ENCODE results near the gene KLF13.

Gene KLF13

GRCh38 chr15:31296646-31297574 is 29.7 kb upstream of the KLF13 start:
- ChIA-PET CTCF (no interaction called here), POLR2A (no interaction called here)
- DNase-seq (ENCODE audit: extremely low spot score), result no peak
- no peak for TF ChIP-seq FOXK2 (IDR thresholded peaks at IDR 0.05)
- TF ChIP-seq HDGF (IDR thresholded peaks at IDR 0.05; ENCODE audit: borderline replicate concordance), result no peak
- no peak for TF ChIP-seq CTBP1 (IDR thresholded peaks at IDR 0.05; ENCODE audit: borderline replicate concordance)
- no peak for TF ChIP-seq ARNT (IDR thresholded peaks at IDR 0.05)
- TF ChIP-seq FOXA1 (IDR thresholded peaks at IDR 0.05), result no peak
- no peak for TF ChIP-seq ZNF384 (IDR thresholded peaks at IDR 0.05)
- no peak for TF ChIP-seq ELF4 (IDR thresholded peaks at IDR 0.05)
- no peak for TF ChIP-seq L3MBTL2 (conservative IDR thresholded peaks at IDR 0.05)
- TF ChIP-seq, protein P1, sequence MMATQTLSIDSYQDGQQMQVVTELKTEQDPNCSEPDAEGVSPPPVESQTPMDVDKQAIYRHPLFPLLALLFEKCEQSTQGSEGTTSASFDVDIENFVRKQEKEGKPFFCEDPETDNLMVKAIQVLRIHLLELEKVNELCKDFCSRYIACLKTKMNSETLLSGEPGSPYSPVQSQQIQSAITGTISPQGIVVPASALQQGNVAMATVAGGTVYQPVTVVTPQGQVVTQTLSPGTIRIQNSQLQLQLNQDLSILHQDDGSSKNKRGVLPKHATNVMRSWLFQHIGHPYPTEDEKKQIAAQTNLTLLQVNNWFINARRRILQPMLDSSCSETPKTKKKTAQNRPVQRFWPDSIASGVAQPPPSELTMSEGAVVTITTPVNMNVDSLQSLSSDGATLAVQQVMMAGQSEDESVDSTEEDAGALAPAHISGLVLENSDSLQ (IDR thresholded peaks at IDR 0.05), result no peak
- TF ChIP-seq NFRKB (IDR thresholded peaks at IDR 0.05), result no peak
- no peak for TF ChIP-seq BHLHE40 (IDR thresholded peaks at IDR 0.05; ENCODE audit: borderline replicate concordance)
- TF ChIP-seq SP1 (IDR thresholded peaks at IDR 0.05), result no peak
- no peak for TF ChIP-seq FOXM1 (IDR thresholded peaks at IDR 0.05; ENCODE audit: borderline replicate concordance)

GRCh38 chr15:31297575-31298456 is 28.8 kb upstream of the KLF13 start:
- TF ChIP-seq FOXM1 (IDR thresholded peaks at IDR 0.05; ENCODE audit: borderline replicate concordance) (no peak), NFRKB (IDR thresholded peaks at IDR 0.05) (no peak), SUZ12 (IDR thresholded peaks at IDR 0.05) (no peak), L3MBTL2 (conservative IDR thresholded peaks at IDR 0.05) (no peak), LEF1 (IDR thresholded peaks at IDR 0.05; ENCODE audit: borderline replicate concordance) (no peak), FOXK2 (IDR thresholded peaks at IDR 0.05) (no peak), ELF4 (IDR thresholded peaks at IDR 0.05) (no peak), SP1 (IDR thresholded peaks at IDR 0.05) (no peak), TARDBP (IDR thresholded peaks at IDR 0.05) (no peak), CTBP1 (IDR thresholded peaks at IDR 0.05; ENCODE audit: borderline replicate concordance) (no peak), BHLHE40 (IDR thresholded peaks at IDR 0.05; ENCODE audit: borderline replicate concordance) (no peak), FOXA1 (IDR thresholded peaks at IDR 0.05) (no peak), HDGF (IDR thresholded peaks at IDR 0.05; ENCODE audit: borderline replicate concordance) (no peak), ZNF384 (IDR thresholded peaks at IDR 0.05) (no peak), ARNT (IDR thresholded peaks at IDR 0.05) (no peak)
- TF ChIP-seq, protein P1 (IDR thresholded peaks at IDR 0.05), result no peak
- CTCF ChIA-PET, result no interaction called here
- DNase-seq (ENCODE audit: extremely low spot score), result no peak
- POLR2A ChIA-PET, result no interaction called here

DNA sequence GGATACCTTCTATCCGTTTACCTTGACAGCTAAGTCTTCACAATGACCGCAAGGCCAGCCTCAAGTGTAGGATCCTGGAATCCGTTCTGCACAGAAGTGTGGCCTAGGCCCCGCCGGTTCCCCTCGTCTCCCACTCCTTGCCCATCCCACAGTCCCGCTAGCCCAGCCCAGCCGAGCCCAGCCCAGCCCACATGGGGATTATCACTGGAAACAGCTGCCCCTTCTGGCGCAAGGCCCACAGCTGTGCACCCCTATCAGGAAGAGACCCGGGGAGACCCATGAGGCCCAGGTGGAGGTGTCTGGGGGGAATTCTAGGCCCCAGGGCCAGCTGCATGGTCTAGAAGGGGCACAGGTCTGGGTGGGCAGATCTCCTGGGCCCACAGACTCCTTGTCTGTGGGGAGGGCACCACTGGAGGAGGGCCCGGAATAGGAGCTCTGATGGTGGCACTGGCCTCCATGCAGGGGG is 27.9 kb upstream of the KLF13 start:
- CTCF ChIA-PET, result no interaction called here
- TF ChIP-seq FOXM1 (IDR thresholded peaks at IDR 0.05; ENCODE audit: borderline replicate concordance) (no peak), ZNF384 (IDR thresholded peaks at IDR 0.05) (no peak), SP1 (IDR thresholded peaks at IDR 0.05) (no peak), NFRKB (IDR thresholded peaks at IDR 0.05) (no peak), FOXA1 (IDR thresholded peaks at IDR 0.05) (no peak), L3MBTL2 (conservative IDR thresholded peaks at IDR 0.05) (no peak), BHLHE40 (IDR thresholded peaks at IDR 0.05; ENCODE audit: borderline replicate concordance) (no peak), LEF1 (IDR thresholded peaks at IDR 0.05; ENCODE audit: borderline replicate concordance) (no peak), HDGF (IDR thresholded peaks at IDR 0.05; ENCODE audit: borderline replicate concordance) (no peak), FOXK2 (IDR thresholded peaks at IDR 0.05) (no peak), ELF4 (IDR thresholded peaks at IDR 0.05) (no peak)
- POLR2A ChIA-PET, result no interaction called here
- DNase-seq (ENCODE audit: extremely low spot score), result no peak

DNA sequence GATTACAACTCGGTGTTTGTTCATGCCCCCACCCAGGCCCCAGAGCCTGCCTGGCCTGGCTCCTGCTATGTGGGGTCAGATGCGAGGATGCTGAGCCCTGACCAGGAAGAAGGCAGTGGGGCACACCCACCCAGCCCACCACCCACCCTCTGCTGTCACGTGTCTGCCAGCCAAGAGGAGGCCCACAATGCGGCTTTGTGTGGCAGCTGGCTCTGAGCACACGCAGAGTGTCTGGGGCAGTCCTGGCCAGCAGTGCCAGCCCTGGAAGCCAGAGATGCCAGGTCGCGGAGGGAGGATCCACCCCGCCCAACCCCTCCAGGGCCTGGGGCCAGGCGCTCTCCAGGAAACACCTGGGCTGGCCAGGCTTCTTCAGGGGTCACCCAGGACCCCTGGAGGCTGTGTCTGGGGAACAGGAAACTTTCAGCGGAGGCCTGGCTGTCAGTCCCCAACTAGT is 26.4 kb upstream of the KLF13 start:
- ChIA-PET CTCF (no interaction called here), POLR2A (no interaction called here)
- TF ChIP-seq SUZ12 (IDR thresholded peaks at IDR 0.05), result no peak
- TF ChIP-seq HDGF (IDR thresholded peaks at IDR 0.05; ENCODE audit: borderline replicate concordance), result no peak
- TF ChIP-seq TARDBP (IDR thresholded peaks at IDR 0.05), result no peak
- no peak for DNase-seq (ENCODE audit: extremely low spot score)

- POLR2A ChIA-PET, result no interaction called here
- TF ChIP-seq NFRKB (IDR thresholded peaks at IDR 0.05) (no peak), ARNT (IDR thresholded peaks at IDR 0.05) (no peak), SP1 (IDR thresholded peaks at IDR 0.05) (no peak), SUZ12 (IDR thresholded peaks at IDR 0.05) (no peak), FOXM1 (IDR thresholded peaks at IDR 0.05; ENCODE audit: borderline replicate concordance) (no peak), BHLHE40 (IDR thresholded peaks at IDR 0.05; ENCODE audit: borderline replicate concordance) (no peak)
- DNase-seq (ENCODE audit: extremely low spot score), result no peak
- CTCF ChIA-PET, result no interaction called here
Measured at GRCh38 chr15:31300981-31301672, 25.5 kb upstream of the KLF13 start.

DNA sequence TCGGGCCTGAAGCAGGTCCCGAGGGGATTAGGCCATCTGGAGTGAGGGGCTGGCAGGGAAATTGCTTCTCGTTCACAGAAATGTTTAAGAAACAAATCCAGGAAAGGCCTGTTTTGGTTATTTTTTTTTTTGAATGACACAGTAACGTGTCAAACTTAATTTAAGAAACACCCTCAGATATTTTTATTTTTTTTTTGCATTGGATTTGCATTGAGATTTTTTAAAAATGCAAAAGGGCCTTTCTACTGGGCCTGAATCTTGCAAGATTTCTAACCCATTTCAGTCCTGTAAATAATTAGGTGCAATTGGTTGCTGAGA is 25.0 kb upstream of the KLF13 start:
- CTCF ChIA-PET, result no interaction called here
- no peak for TF ChIP-seq ARNT (IDR thresholded peaks at IDR 0.05)
- no peak for TF ChIP-seq FOXM1 (IDR thresholded peaks at IDR 0.05; ENCODE audit: borderline replicate concordance)
- TF ChIP-seq FOXA1 (IDR thresholded peaks at IDR 0.05), result no peak
- TF ChIP-seq CTBP1 (IDR thresholded peaks at IDR 0.05; ENCODE audit: borderline replicate concordance), result no peak
- no peak for TF ChIP-seq ELF4 (IDR thresholded peaks at IDR 0.05)
- TF ChIP-seq SP1 (IDR thresholded peaks at IDR 0.05), result no peak
- TF ChIP-seq FOXK2 (IDR thresholded peaks at IDR 0.05), result no peak
- TF ChIP-seq NFRKB (IDR thresholded peaks at IDR 0.05), result no peak
- no peak for TF ChIP-seq LEF1 (IDR thresholded peaks at IDR 0.05; ENCODE audit: borderline replicate concordance)
- TF ChIP-seq SUZ12 (IDR thresholded peaks at IDR 0.05), result no peak
- no peak for TF ChIP-seq ZNF384 (IDR thresholded peaks at IDR 0.05)
- no peak for TF ChIP-seq L3MBTL2 (conservative IDR thresholded peaks at IDR 0.05)
- TF ChIP-seq, protein P1 (IDR thresholded peaks at IDR 0.05), result no peak
- TF ChIP-seq TARDBP (IDR thresholded peaks at IDR 0.05), result no peak
- TF ChIP-seq HDGF (IDR thresholded peaks at IDR 0.05; ENCODE audit: borderline replicate concordance), result no peak
- TF ChIP-seq BHLHE40 (IDR thresholded peaks at IDR 0.05; ENCODE audit: borderline replicate concordance), result no peak
- POLR2A ChIA-PET, result no interaction called here
- DNase-seq (ENCODE audit: extremely low spot score), result no peak
